VCaP (cell line): ENCODE measurements around the gene CANT1.

ENCODE experiments used
- H3K27ac ChIP-seq: fragments of 450-650 bp; 2 replicates; pipeline ENCODE4 v1.5.1; 2017
- CTCF ChIP-seq: fragments of 450-650 bp; conservative IDR thresholded peaks from 2 replicates; pipeline ENCODE4 v1.5.1; 2017; ENCODE audit warnings: mild to moderate bottlenecking, moderate library complexity

The CANT1 gene

GRCh38 chr17:78979780-78980623, 29.6 kb downstream of the CANT1 start, which contains the start of gene LGALS3BP:
LGALS3BP (minus strand) TSS chr17:78979923; CDS start chr17:78977191, 2,732 bp downstream.
- no peak for TF ChIP-seq CTCF
- H3K27ac ChIP-seq = peak within 1 kb of the TSS; percentile 78

- H3K27ac ChIP-seq = peak overlapping the region; percentile 78; the same call in 1 of the 2 replicates
- TF ChIP-seq CTCF = no peak
Measured at GRCh38 chr17:78977997-78978973, 31.3 kb downstream of the CANT1 start.

GRCh38 chr17:78977681-78977943, 32.0 kb downstream of the CANT1 start:
- H3K27ac ChIP-seq = peak overlapping the region; percentile 78; the same call in 1 of the 2 replicates
- no peak for TF ChIP-seq CTCF

GRCh38 chr17:78976907-78977680, 32.5 kb downstream of the CANT1 start:
- no peak for TF ChIP-seq CTCF
- H3K27ac ChIP-seq = peak overlapping the region; percentile 78

GRCh38 chr17:78974635-78975591, 34.7 kb downstream of the CANT1 start:
- TF ChIP-seq CTCF = no peak

GRCh38 chr17:78973792-78974520, 35.6 kb downstream of the CANT1 start:
- H3K27ac ChIP-seq = peak overlapping the region; percentile 78
- no peak for TF ChIP-seq CTCF

More at GRCh38 chr17:78974635-78975591, 34.7 kb downstream of the CANT1 start:
- H3K27ac ChIP-seq = peak overlapping the region; percentile 78
